Astrocyte of the spinal cord (primary cell): ENCODE results near the gene NAIF1.
A peak's percentile ranks its signal among the peaks of the same experiment; 100 is the strongest.

Experiments
- DNase-seq: peaks from one replicate; pipeline ENCODE4 v3.0.0; 2011; ENCODE audit warnings: low read depth, low spot score
- H3K4me3 ChIP-seq: 2 replicates; pipeline ENCODE4 v1.5.1; 2011; ENCODE audit warnings: low read depth, mild to moderate bottlenecking, low read length, moderate library complexity
- in situ Hi-C: cut with HindIII; loops from 2 replicates; pipeline ENCODE4 v1.10.0; 2017; ENCODE audit warnings: low sequenced_read_pairs
- TF ChIP-seq, protein P1 (sequence below): IDR thresholded peaks from 2 replicates; pipeline ENCODE4 v1.5.1; 2012; ENCODE audit warnings: low read depth, mild to moderate bottlenecking, low read length, inconsistent platforms

NAIF1 gene

DNA sequence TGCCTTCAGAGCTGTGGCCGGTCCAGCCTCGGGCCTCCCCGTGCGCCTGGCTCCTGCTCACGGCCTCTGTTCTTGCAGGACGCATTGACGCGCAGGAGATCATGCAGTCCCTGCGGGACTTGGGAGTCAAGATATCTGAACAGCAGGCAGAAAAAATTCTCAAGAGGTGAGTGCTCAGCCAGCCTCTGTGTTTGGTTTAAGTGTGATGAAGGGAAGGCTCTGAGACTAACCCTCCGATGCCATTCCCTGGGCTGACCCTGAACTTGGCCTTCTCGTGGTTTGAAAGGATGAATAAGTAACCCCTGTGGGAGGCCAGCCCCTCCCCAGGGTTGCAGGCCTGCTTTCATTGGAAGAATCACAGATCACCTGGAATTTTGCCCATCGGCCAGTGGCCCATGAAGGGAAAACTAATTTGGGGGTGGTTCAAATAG, 34.1 kb upstream of the NAIF1 start:
- no peak overlapping the region for H3K4me3 ChIP-seq
- in situ Hi-C loops = no loop called here
- TF ChIP-seq, protein P1, sequence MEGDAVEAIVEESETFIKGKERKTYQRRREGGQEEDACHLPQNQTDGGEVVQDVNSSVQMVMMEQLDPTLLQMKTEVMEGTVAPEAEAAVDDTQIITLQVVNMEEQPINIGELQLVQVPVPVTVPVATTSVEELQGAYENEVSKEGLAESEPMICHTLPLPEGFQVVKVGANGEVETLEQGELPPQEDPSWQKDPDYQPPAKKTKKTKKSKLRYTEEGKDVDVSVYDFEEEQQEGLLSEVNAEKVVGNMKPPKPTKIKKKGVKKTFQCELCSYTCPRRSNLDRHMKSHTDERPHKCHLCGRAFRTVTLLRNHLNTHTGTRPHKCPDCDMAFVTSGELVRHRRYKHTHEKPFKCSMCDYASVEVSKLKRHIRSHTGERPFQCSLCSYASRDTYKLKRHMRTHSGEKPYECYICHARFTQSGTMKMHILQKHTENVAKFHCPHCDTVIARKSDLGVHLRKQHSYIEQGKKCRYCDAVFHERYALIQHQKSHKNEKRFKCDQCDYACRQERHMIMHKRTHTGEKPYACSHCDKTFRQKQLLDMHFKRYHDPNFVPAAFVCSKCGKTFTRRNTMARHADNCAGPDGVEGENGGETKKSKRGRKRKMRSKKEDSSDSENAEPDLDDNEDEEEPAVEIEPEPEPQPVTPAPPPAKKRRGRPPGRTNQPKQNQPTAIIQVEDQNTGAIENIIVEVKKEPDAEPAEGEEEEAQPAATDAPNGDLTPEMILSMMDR = no peak

DNA sequence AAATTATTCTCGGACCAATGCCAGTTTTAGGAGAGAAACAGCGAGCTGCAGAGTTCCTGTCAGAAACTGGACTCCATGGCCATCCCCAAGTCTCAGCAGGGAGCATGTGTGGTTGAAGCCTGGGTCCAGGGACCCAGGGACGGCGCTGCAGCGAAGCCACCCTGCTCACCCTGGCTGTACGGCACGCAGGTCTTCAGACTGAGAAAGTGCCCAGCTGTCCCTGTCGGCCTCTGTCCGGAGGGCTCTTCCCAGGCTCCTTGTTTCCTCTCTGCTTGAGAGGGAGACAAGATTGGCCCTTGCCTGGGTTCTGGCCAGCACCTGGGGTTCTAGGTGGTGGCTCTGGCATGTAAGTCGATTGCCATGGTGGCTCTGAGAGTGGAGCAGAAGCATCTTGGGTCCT, 33.5 kb upstream of the NAIF1 start:
- H3K4me3 ChIP-seq = no peak overlapping the region
- TF ChIP-seq, protein P1 = no peak
- DNase-seq = no peak
- in situ Hi-C loops = no loop called here

More for the DNA sequence above, 34.1 kb upstream of the NAIF1 start:
- no peak for DNase-seq

GRCh38 chr9:128099932-128100491, 32.9 kb upstream of the NAIF1 start:
- in situ Hi-C loops = no loop called here
- H3K4me3 ChIP-seq = peak overlapping the region; percentile 45
- DNase-seq = no peak

GRCh38 chr9:128099231-128099931, 32.3 kb upstream of the NAIF1 start:
- in situ Hi-C loops = no loop called here
- H3K4me3 ChIP-seq = peak overlapping the region; percentile 45
- TF ChIP-seq, protein P1 = no peak
- DNase-seq = no peak

More at GRCh38 chr9:128099932-128100491, 32.9 kb upstream of the NAIF1 start:
- TF ChIP-seq, protein P1 = no peak

GRCh38 chr9:128098297-128099230, 31.4 kb upstream of the NAIF1 start:
- DNase-seq = peak; percentile 98
- TF ChIP-seq, protein P1 = no peak
- H3K4me3 ChIP-seq = peak overlapping the region; percentile 45
- in situ Hi-C loops = no loop called here

DNA sequence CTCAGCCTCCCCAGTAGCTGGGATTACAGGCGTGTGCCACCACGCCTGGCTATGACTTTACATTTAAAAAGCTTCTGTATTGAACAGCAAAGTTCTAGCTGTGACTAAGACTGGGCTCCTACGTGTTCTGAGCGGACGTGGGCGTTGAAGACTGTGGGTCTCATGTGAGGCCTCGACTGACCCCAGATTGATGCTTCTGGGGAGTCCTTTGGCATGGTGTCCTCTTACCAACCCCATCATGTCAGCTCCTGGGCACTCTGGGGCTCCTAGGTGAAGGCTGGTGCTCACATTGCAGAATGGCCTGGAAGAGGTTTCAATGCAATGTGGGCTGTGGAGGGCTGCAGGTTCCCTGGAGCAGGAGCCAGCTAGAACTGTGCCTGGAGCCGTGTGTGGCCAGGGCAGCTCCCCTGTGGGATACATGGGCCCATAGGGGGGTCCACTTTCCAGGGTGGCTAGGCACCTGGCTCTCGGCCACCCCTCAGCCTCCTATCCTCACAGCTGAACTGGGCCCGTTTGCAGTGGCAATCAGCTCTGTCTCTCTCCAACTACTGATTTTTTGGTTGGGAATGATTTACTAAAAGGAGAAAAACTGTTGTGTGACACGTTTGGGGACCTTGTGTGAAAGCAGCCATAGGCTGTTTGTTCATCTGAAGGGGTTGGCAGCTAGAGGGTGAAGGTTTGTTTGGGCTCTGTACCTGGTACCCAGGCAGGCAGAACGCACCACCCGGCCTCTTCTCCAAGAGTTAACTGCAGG, 30.6 kb upstream of the NAIF1 start:
- no peak overlapping the region for H3K4me3 ChIP-seq
- in situ Hi-C loops = no loop called here
- no peak for DNase-seq
- TF ChIP-seq, protein P1 = no peak
